ENCODE results near the gene ARHGAP24.

- TF ChIP-seq CTCF (IDR thresholded peaks at IDR 0.05) (no peak), POLR2A (IDR thresholded peaks at IDR 0.05) (no peak)
Measured at GRCh38 chr4:85966373-85966772, 491.4 kb downstream of the ARHGAP24 start.
